Endodermal cell (in vitro differentiated cells): Measurements from ENCODE around the gene ZSCAN20. TPM values are rescaled to one million over a fixed set of nuclear protein-coding genes. Genes with fewer than 3 reads are reported as not detected.

Source experiments
- DNase-seq: peaks from one replicate; pipeline ENCODE4 v3.0.0-alpha.2; 2017
- H3K27ac ChIP-seq: 2 replicates; pipeline ENCODE4 v1.5.1; 2013; ENCODE audit warnings: mild to moderate bottlenecking, low read depth, low read length, moderate library complexity
- H3K27me3 ChIP-seq: 2 replicates; pipeline ENCODE4 v1.6.1; 2013; ENCODE audit warnings: mild to moderate bottlenecking, low read length, moderate library complexity; ENCODE audit not compliant: insufficient read depth, control insufficient read depth, poor library complexity, severe bottlenecking
- H3K36me3 ChIP-seq: 2 replicates; pipeline ENCODE4 v1.7.0; 2013; ENCODE audit warnings: mild to moderate bottlenecking, low read length, moderate library complexity; ENCODE audit not compliant: control insufficient read depth, insufficient read depth
- H3K4me1 ChIP-seq: one replicate; pipeline ENCODE4 v1.7.0; 2013; ENCODE audit warnings: low read length; ENCODE audit not compliant: control insufficient read depth, insufficient read depth
- H3K4me3 ChIP-seq: 2 replicates; pipeline ENCODE4 v1.5.1; 2013; ENCODE audit warnings: mild to moderate bottlenecking, low read length, moderate library complexity
- H3K9ac ChIP-seq: 2 replicates; pipeline ENCODE4 v1.6.1; 2013; ENCODE audit warnings: mild to moderate bottlenecking, low read length, moderate library complexity; ENCODE audit not compliant: poor library complexity, severe bottlenecking; ENCODE audit errors: extremely low read depth
- H3K9me3 ChIP-seq: 2 replicates; pipeline ENCODE4 v1.6.1; 2013; ENCODE audit warnings: mild to moderate bottlenecking, low read length, moderate library complexity; ENCODE audit not compliant: control insufficient read depth
- H3K27ac Mint-ChIP-seq: 2 replicates; pipeline ENCODE4 v1.8.0; 2020; ENCODE audit warnings: mixed read lengths
- H3K27me3 Mint-ChIP-seq: 2 replicates; pipeline ENCODE4 v1.8.0; 2021; ENCODE audit warnings: mild to moderate bottlenecking, mixed read lengths; ENCODE audit not compliant: insufficient read depth
- H3K36me3 Mint-ChIP-seq: 2 replicates; pipeline ENCODE4 v1.8.0; 2020; ENCODE audit warnings: low read depth, mixed read lengths
- H3K4me1 Mint-ChIP-seq: 2 replicates; pipeline ENCODE4 v1.8.0; 2020; ENCODE audit warnings: mixed read lengths
- H3K4me3 Mint-ChIP-seq: 2 replicates; pipeline ENCODE4 v1.8.0; 2020; ENCODE audit warnings: mild to moderate bottlenecking, moderate library complexity, mixed read lengths
- H3K9me3 Mint-ChIP-seq: 2 replicates; pipeline ENCODE4 v1.8.0; 2020; ENCODE audit warnings: mild to moderate bottlenecking, mixed read lengths
- CTCF ChIP-seq: fragments of 200-600 bp; sonication (generic); conservative IDR thresholded peaks from 2 replicates; pipeline ENCODE4 v1.5.0; 2021; ENCODE audit warnings: antibody characterized with exemption, mild to moderate bottlenecking
- WGBS, 2 experiments: methylation state at CpG; one replicate each; pipeline versions ENCODE4 v1.1.5 to v1.1.7; 2013; ENCODE audit warnings: missing lambda C conversion rate in 2 of 2, mixed read lengths in 1 of 2; ENCODE audit not compliant: insufficient coverage in 1 of 2, insufficient read length in 1 of 2; 5-methylcytosine and 5-hydroxymethylcytosine counted together
- total RNA-seq, 2 donors: library from RNA; stranded (reverse); fragmentation: NEBNext Ultra II Directional in 1 of 2; extraction: Animal tissue kit (Norgen Biotek cat#: 25700) in 1 of 2; gene quantifications; 2 replicates in 1 of 2; 3 replicates in 1 of 2; pipeline ENCODE4 v1.2.1, GENCODE V29; 2021

Gene ZSCAN20
- total RNA-seq, 2 donors from 2014 or later, result 5.8 to 6.1 TPM

- H3K4me3 Mint-ChIP-seq, result no peak overlapping the region
- no peaks in the 10 kb centered on the region for H3K36me3 Mint-ChIP-seq
- no peak overlapping the region for H3K27ac Mint-ChIP-seq
- Histone ChIP-seq H3K27me3 (no peaks in the 10 kb centered on the region), H3K27ac (no peak overlapping the region), H3K9ac (no peak overlapping the region), H3K36me3 (no peaks in the 10 kb centered on the region), H3K4me3 (no peak overlapping the region), H3K9me3 (no peaks in the 10 kb centered on the region), H3K4me1 (no peaks in the 10 kb centered on the region)
- H3K4me1 Mint-ChIP-seq, result peaks cover 10% of the 10 kb centered on the region
- no peak for DNase-seq
- 94 to 96% methylated on average over 21 to 27 of the region's 27 CpGs for WGBS, 2 experiments
- H3K9me3 Mint-ChIP-seq, result no peaks in the 10 kb centered on the region
- TF ChIP-seq CTCF, result no peak
- peaks cover 6% of the 10 kb centered on the region for H3K27me3 Mint-ChIP-seq
Measured at GRCh38 chr1:33519240-33519884, 46.9 kb downstream of the ZSCAN20 start.

- 86 to 97% methylated on average over 3 of the region's 3 CpGs for WGBS, 2 experiments
- Histone ChIP-seq H3K9ac (no peak overlapping the region), H3K9me3 (no peaks in the 10 kb centered on the region), H3K36me3 (no peaks in the 10 kb centered on the region), H3K27ac (no peak overlapping the region), H3K4me1 (no peaks in the 10 kb centered on the region), H3K4me3 (no peak overlapping the region), H3K27me3 (no peaks in the 10 kb centered on the region)
- H3K36me3 Mint-ChIP-seq, result no peaks in the 10 kb centered on the region
- peaks cover 2% of the 10 kb centered on the region for H3K9me3 Mint-ChIP-seq
- DNase-seq, result no peak
- TF ChIP-seq CTCF, result no peak
- no peaks in the 10 kb centered on the region for H3K4me1 Mint-ChIP-seq
- no peak overlapping the region for H3K27ac Mint-ChIP-seq
- no peak overlapping the region for H3K4me3 Mint-ChIP-seq
- peaks cover 6% of the 10 kb centered on the region for H3K27me3 Mint-ChIP-seq
Measured at GRCh38 chr1:33524586-33524985, 52.1 kb downstream of the ZSCAN20 start.

- Histone ChIP-seq H3K27ac (no peak overlapping the region), H3K4me1 (no peaks in the 10 kb centered on the region), H3K4me3 (no peak overlapping the region), H3K9me3 (no peaks in the 10 kb centered on the region), H3K9ac (no peak overlapping the region), H3K27me3 (no peaks in the 10 kb centered on the region), H3K36me3 (no peaks in the 10 kb centered on the region)
- DNase-seq, result no peak
- Mint-ChIP-seq H3K4me3 (no peak overlapping the region), H3K4me1 (no peaks in the 10 kb centered on the region), H3K9me3 (peaks cover 2% of the 10 kb centered on the region), H3K36me3 (no peaks in the 10 kb centered on the region), H3K27ac (no peak overlapping the region), H3K27me3 (peaks cover 4% of the 10 kb centered on the region)
- 93% methylated on average over 4 of the region's 4 CpGs; no CpG with 5 or more reads in 1 of the 2 experiments for WGBS, 2 experiments
- TF ChIP-seq CTCF, result no peak
Measured at GRCh38 chr1:33527934-33528333, 55.5 kb downstream of the ZSCAN20 start.
